ENCODE measurements around the gene STRBP.
A peak's percentile ranks its signal among the peaks of the same experiment; 100 is the strongest.

STRBP gene

GRCh38 chr9:123073991-123074422 lies 194.4 kb downstream of the STRBP start:
- Histone ChIP-seq H3K27ac (peak overlapping the region; percentile 76 to 82), H3K36me3 (peaks cover 23 to 45% (median 30%) of the 10 kb centered on the region in 3 donors), H3K4me3 (peak overlapping the region; percentile 34 to 39), H3K27me3 (no peaks in the 10 kb centered on the region), H3K4me1 (peaks cover 0 to 98% (median 34%) of the 10 kb centered on the region in 4 donors), H3K9me3 (no peaks in the 10 kb centered on the region)
- no peak for DNase-seq
- TF ChIP-seq CTCF (IDR thresholded peaks at IDR 0.05), result no peak
- intact Hi-C loops (cut with DNase I; ENCODE audit: low total_unique reads), result no loop called here

DNA sequence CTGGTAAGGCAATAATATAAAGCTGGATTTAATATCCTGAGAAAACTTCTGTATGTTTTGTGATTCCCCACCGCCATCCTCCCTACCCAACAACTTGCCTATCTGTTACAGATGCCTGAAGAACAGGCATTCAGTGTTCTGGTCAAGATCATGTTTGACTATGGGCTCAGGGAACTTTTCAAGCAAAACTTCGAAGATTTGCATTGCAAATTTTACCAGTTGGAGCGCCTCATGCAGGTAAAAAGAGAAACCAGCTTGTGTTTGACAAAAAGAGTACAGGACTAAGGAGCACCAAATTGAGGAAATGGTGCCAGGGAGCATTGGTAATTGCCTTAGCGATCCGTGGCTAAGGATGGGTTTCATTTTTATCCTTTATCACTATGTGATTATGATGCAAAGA lies 194.9 kb downstream of the STRBP start:
- H3K9me3 ChIP-seq, result no peaks in the 10 kb centered on the region
- peak overlapping the region; percentile 34 to 39 for H3K4me3 ChIP-seq

GRCh38 chr9:123072407-123072995 lies 195.9 kb downstream of the STRBP start:
- Histone ChIP-seq H3K4me3 (no peak overlapping the region), H3K9me3 (no peaks in the 10 kb centered on the region), H3K36me3 (peaks cover 14 to 34% (median 20%) of the 10 kb centered on the region in 3 donors), H3K27ac (peak overlapping the region; percentile 76 to 82), H3K4me1 (peaks cover 0 to 98% (median 40%) of the 10 kb centered on the region in 4 donors), H3K27me3 (no peaks in the 10 kb centered on the region)
- TF ChIP-seq CTCF (IDR thresholded peaks at IDR 0.05), result no peak
- intact Hi-C loops (cut with DNase I; ENCODE audit: low total_unique reads), result no loop called here
- DNase-seq, result no peak

More for the DNA sequence above, 194.9 kb downstream of the STRBP start:
- Histone ChIP-seq H3K27me3 (no peaks in the 10 kb centered on the region), H3K4me1 (peaks cover 0 to 98% (median 36%) of the 10 kb centered on the region in 4 donors), H3K36me3 (peaks cover 23 to 41% (median 25%) of the 10 kb centered on the region in 3 donors), H3K27ac (peak overlapping the region; percentile 76 to 82)
- no peak for DNase-seq
- intact Hi-C loops (cut with DNase I; ENCODE audit: low total_unique reads), result no loop called here
- no peak for TF ChIP-seq CTCF (IDR thresholded peaks at IDR 0.05)

Data from tibial artery (tissue), 4 donors.